ENCODE measurements around the gene PDIA5.

PDIA5 gene

DNA sequence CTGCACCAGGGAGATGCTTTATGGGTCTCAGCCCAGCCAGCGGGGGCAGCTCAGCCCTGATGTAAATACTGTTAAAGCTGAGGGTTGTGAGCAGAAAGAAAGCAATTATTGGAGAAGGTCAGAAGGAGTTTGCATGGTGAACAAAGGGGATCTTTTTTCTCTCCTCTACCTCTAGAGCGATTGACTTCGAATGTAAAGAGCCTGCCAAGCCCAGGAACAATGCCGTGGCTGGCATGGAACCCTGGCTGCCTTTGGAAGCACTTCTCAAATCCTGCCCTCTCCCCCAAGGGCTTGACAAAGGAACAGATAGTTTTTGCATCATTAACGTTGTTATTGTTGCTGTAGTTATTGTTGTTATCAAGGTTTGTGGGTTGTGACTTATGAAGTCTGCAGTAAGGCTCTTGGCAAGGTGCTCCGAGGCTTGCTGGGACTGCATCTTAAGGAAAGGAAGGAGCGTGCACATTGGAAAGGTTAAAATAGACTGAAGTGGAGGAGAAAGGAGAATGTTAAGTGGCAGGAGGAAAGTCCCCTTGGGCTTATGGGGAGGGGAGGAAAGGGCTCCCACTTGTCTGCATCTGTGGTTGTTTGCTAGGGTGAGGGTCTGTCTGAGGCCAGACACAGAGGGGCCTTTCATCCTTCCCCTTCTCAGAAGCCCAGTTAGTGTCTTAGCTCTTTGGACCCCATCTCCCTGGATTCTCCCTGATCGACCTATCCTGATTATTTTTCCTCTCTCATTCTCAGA is 16.7 kb downstream of the PDIA5 start:
- Histone ChIP-seq H4K8ac (ENCODE audit: low read length) (no peak overlapping the region), H3K4me3 (ENCODE audit: insufficient read depth in 1 of 2, low read depth in 1 of 2, low read length in 2 of 2) (no peak overlapping the region), H3K18ac (ENCODE audit: low read depth in 1 of 2, low read length in 2 of 2) (peak overlapping the region; percentile 16 to 52), H2AFZ (ENCODE audit: low read depth, low read length) (no peak overlapping the region), H3K27me3 (ENCODE audit: control insufficient read depth in 1 of 2, insufficient read depth in 1 of 2, low read length in 2 of 2) (no peaks in the 10 kb centered on the region), H3K27ac (ENCODE audit: low read length, poor library complexity, severe bottlenecking) (no peak overlapping the region), H3K79me1 (replicated peaks; ENCODE audit: low read length, poor library complexity, severe bottlenecking) (peaks cover 24% of the 10 kb centered on the region), H3K14ac (ENCODE audit: low read length in 2 of 2) (peak overlapping the region in 1 of 2 experiments; percentile 44), H3K9me3 (ENCODE audit: control insufficient read depth, low read length) (no peaks in the 10 kb centered on the region), H3K9ac (ENCODE audit: low read length) (no peak overlapping the region), H2BK5ac (ENCODE audit: low read depth, low read length, poor library complexity, severe bottlenecking) (no peak overlapping the region), H2AK5ac (ENCODE audit: low read length, severe bottlenecking) (no peak overlapping the region), H3K4ac (ENCODE audit: low read depth in 1 of 2, low read length in 2 of 2) (peak overlapping the region in 1 of 2 experiments; percentile 15), H2BK12ac (ENCODE audit: low read length in 2 of 2) (peak overlapping the region; percentile 44 to 74), H2BK120ac (ENCODE audit: low read depth, low read length) (no peak overlapping the region), H3K4me2 (ENCODE audit: low read length, poor library complexity, severe bottlenecking) (no peak overlapping the region), H3K36me3 (ENCODE audit: control insufficient read depth in 1 of 2, insufficient read depth in 2 of 2, low read depth in 1 of 2, low read length in 2 of 2) (no peaks in the 10 kb centered on the region), H3K23ac (ENCODE audit: low read length in 2 of 2) (no peak overlapping the region), H3K4me1 (ENCODE audit: control insufficient read depth, insufficient read depth, low read depth, low read length) (peaks cover 36% of the 10 kb centered on the region), H2BK15ac (ENCODE audit: low read depth, poor library complexity, severe bottlenecking) (peak overlapping the region; percentile 33), H4K91ac (ENCODE audit: low read length) (no peak overlapping the region)
- WGBS: 75% methylated on average over 8 of the region's 8 CpGs
- no peak for DNase-seq

DNA sequence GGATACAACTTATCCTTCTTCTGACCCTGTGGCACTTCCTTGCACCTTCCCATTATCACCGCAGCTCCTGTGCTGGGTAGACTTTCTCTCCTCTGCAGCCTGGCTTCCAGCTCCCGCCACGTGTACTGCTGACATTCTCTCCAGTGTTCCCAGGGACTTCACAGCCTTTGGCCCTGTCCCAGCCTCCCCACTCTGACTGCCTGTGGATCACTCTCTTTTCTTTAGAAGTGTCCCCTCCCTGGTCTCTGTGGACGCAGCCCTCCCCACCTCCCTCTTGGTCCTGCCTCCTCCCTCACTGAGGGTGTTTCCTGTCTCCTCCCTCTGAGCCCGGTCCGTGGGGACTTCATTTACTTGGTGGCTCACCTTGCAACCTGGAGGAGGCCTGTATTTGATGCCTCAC is 17.4 kb downstream of the PDIA5 start:
- Histone ChIP-seq H3K9ac (ENCODE audit: low read length) (no peak overlapping the region), H2BK12ac (ENCODE audit: low read length in 2 of 2) (peak overlapping the region; percentile 44 to 80), H3K14ac (ENCODE audit: low read length in 2 of 2) (no peak overlapping the region), H3K4ac (ENCODE audit: low read depth in 1 of 2, low read length in 2 of 2) (peak overlapping the region in 1 of 2 experiments; percentile 15), H3K4me1 (ENCODE audit: control insufficient read depth, insufficient read depth, low read depth, low read length) (peaks cover 37% of the 10 kb centered on the region), H2BK120ac (ENCODE audit: low read depth, low read length) (no peak overlapping the region), H4K8ac (ENCODE audit: low read length) (no peak overlapping the region), H3K79me1 (replicated peaks; ENCODE audit: low read length, poor library complexity, severe bottlenecking) (peaks cover 29% of the 10 kb centered on the region), H2BK5ac (ENCODE audit: low read depth, low read length, poor library complexity, severe bottlenecking) (no peak overlapping the region), H4K91ac (ENCODE audit: low read length) (peak overlapping the region; percentile 31), H3K36me3 (ENCODE audit: control insufficient read depth in 1 of 2, insufficient read depth in 2 of 2, low read depth in 1 of 2, low read length in 2 of 2) (peaks cover 0 to 1% of the 10 kb centered on the region in 2 experiments), H3K23ac (ENCODE audit: low read length in 2 of 2) (no peak overlapping the region), H3K4me2 (ENCODE audit: low read length, poor library complexity, severe bottlenecking) (no peak overlapping the region), H2BK15ac (ENCODE audit: low read depth, poor library complexity, severe bottlenecking) (no peak overlapping the region), H3K18ac (ENCODE audit: low read depth in 1 of 2, low read length in 2 of 2) (peak overlapping the region; percentile 16 to 52), H3K27ac (ENCODE audit: low read length, poor library complexity, severe bottlenecking) (peak overlapping the region; percentile 4), H3K4me3 (ENCODE audit: insufficient read depth in 1 of 2, low read depth in 1 of 2, low read length in 2 of 2) (no peak overlapping the region), H3K9me3 (ENCODE audit: control insufficient read depth, low read length) (no peaks in the 10 kb centered on the region), H2AFZ (ENCODE audit: low read depth, low read length) (no peak overlapping the region), H2AK5ac (ENCODE audit: low read length, severe bottlenecking) (no peak overlapping the region), H3K27me3 (ENCODE audit: control insufficient read depth in 1 of 2, insufficient read depth in 1 of 2, low read length in 2 of 2) (no peaks in the 10 kb centered on the region)
- WGBS: 35% methylated on average over 6 of the region's 6 CpGs
- DNase-seq: peak; percentile 51

DNA sequence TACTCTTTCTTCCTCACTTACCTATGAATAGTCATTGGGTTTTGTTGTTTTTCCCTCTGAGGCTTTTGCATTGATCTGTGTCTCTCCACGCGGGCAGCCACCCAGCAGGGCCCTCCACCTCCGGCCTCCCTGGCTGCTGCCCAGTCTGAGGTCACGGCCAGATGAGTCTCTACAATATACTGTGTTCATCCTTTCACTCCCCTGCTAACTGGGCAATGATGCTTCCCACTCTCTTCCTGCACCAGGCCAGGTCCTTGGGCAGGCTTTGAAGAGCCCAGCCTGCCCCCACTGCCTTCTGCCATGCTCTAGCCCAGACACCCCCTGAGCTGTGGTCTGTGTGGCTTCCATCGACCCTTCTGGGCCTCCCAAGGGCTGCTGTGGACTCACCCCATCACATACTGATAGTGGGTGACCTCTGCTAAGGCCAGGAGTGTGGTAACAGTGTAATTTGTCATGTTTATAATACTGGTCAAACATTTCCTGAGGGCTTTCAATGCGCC is 18.0 kb downstream of the PDIA5 start:
- Histone ChIP-seq H2BK5ac (ENCODE audit: low read depth, low read length, poor library complexity, severe bottlenecking) (no peak overlapping the region), H3K4me1 (ENCODE audit: control insufficient read depth, insufficient read depth, low read depth, low read length) (peaks cover 43% of the 10 kb centered on the region), H3K36me3 (ENCODE audit: control insufficient read depth in 1 of 2, insufficient read depth in 2 of 2, low read depth in 1 of 2, low read length in 2 of 2) (peaks cover 0 to 7% of the 10 kb centered on the region in 2 experiments), H3K27me3 (ENCODE audit: control insufficient read depth in 1 of 2, insufficient read depth in 1 of 2, low read length in 2 of 2) (no peaks in the 10 kb centered on the region), H3K23ac (ENCODE audit: low read length in 2 of 2) (no peak overlapping the region), H2BK120ac (ENCODE audit: low read depth, low read length) (peak overlapping the region; percentile 20), H4K91ac (ENCODE audit: low read length) (no peak overlapping the region), H3K4ac (ENCODE audit: low read depth in 1 of 2, low read length in 2 of 2) (peak overlapping the region in 1 of 2 experiments; percentile 5), H3K4me2 (ENCODE audit: low read length, poor library complexity, severe bottlenecking) (no peak overlapping the region), H2AFZ (ENCODE audit: low read depth, low read length) (no peak overlapping the region), H3K4me3 (ENCODE audit: insufficient read depth in 1 of 2, low read depth in 1 of 2, low read length in 2 of 2) (peak overlapping the region in 1 of 2 experiments; percentile 21), H3K14ac (ENCODE audit: low read length in 2 of 2) (no peak overlapping the region), H3K27ac (ENCODE audit: low read length, poor library complexity, severe bottlenecking) (peak overlapping the region; percentile 31), H3K18ac (ENCODE audit: low read depth in 1 of 2, low read length in 2 of 2) (peak overlapping the region in 1 of 2 experiments; percentile 41), H2AK5ac (ENCODE audit: low read length, severe bottlenecking) (no peak overlapping the region), H4K8ac (ENCODE audit: low read length) (no peak overlapping the region), H3K9ac (ENCODE audit: low read length) (no peak overlapping the region), H2BK15ac (ENCODE audit: low read depth, poor library complexity, severe bottlenecking) (no peak overlapping the region), H2BK12ac (ENCODE audit: low read length in 2 of 2) (peak overlapping the region; percentile 27 to 28), H3K79me1 (replicated peaks; ENCODE audit: low read length, poor library complexity, severe bottlenecking) (peaks cover 30% of the 10 kb centered on the region), H3K9me3 (ENCODE audit: control insufficient read depth, low read length) (no peaks in the 10 kb centered on the region)
- DNase-seq: peak; percentile 76
- WGBS: 13% methylated on average over 6 of the region's 6 CpGs

DNA sequence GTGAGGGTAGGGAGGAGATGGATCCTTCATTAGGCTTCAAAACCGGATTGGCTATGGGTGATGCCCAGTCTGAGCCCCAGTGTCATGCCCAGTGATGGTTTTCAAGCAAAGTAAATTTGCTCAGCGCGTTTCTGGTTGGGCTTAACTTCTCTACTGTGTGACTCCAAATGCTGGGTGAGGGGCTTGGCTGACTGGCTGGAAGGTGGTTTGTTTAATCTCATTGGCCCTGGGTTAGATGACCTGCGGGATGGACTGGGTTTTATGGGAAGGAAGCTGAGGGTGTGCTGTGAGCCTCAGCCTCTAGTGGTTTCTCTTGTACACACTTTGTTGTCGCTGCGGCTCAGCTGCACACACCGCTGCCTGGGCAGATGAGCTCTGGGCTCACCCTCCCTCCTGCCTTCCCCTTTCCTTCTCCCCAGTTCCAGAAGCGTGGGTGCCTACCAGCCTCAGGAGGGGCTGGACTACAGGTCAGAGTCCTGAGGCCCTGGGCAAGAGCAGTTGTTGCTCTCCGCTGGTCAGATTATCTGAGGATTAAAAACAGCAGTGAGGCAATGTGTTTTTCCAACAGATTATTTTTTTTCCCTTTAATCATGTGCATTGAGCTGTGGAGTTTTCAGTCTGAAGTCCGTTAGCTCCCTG is 18.6 kb downstream of the PDIA5 start:
- DNase-seq: peak; percentile 60
- Histone ChIP-seq H2AK5ac (ENCODE audit: low read length, severe bottlenecking) (no peak overlapping the region), H4K91ac (ENCODE audit: low read length) (no peak overlapping the region), H3K23ac (ENCODE audit: low read length in 2 of 2) (no peak overlapping the region), H2BK15ac (ENCODE audit: low read depth, poor library complexity, severe bottlenecking) (no peak overlapping the region), H4K8ac (ENCODE audit: low read length) (peak overlapping the region; percentile 33), H3K4me2 (ENCODE audit: low read length, poor library complexity, severe bottlenecking) (no peak overlapping the region), H3K18ac (ENCODE audit: low read depth in 1 of 2, low read length in 2 of 2) (peak overlapping the region; percentile 50 to 78), H3K9me3 (ENCODE audit: control insufficient read depth, low read length) (no peaks in the 10 kb centered on the region), H3K36me3 (ENCODE audit: control insufficient read depth in 1 of 2, insufficient read depth in 2 of 2, low read depth in 1 of 2, low read length in 2 of 2) (peaks cover 0 to 11% of the 10 kb centered on the region in 2 experiments), H3K9ac (ENCODE audit: low read length) (no peak overlapping the region), H3K4me3 (ENCODE audit: insufficient read depth in 1 of 2, low read depth in 1 of 2, low read length in 2 of 2) (no peak overlapping the region), H3K14ac (ENCODE audit: low read length in 2 of 2) (peak overlapping the region in 1 of 2 experiments; percentile 4), H2BK5ac (ENCODE audit: low read depth, low read length, poor library complexity, severe bottlenecking) (no peak overlapping the region), H3K27me3 (ENCODE audit: control insufficient read depth in 1 of 2, insufficient read depth in 1 of 2, low read length in 2 of 2) (no peaks in the 10 kb centered on the region), H2BK120ac (ENCODE audit: low read depth, low read length) (no peak overlapping the region), H3K79me1 (replicated peaks; ENCODE audit: low read length, poor library complexity, severe bottlenecking) (peaks cover 27% of the 10 kb centered on the region), H3K4ac (ENCODE audit: low read depth in 1 of 2, low read length in 2 of 2) (peak overlapping the region in 1 of 2 experiments; percentile 47), H2BK12ac (ENCODE audit: low read length in 2 of 2) (peak overlapping the region in 1 of 2 experiments; percentile 57), H3K4me1 (ENCODE audit: control insufficient read depth, insufficient read depth, low read depth, low read length) (peaks cover 47% of the 10 kb centered on the region), H3K27ac (ENCODE audit: low read length, poor library complexity, severe bottlenecking) (peak overlapping the region; percentile 53), H2AFZ (ENCODE audit: low read depth, low read length) (no peak overlapping the region)
- WGBS: 60% methylated on average over 9 of the region's 10 CpGs

All from mesenchymal stem cell (in vitro differentiated cells and primary cell).